ENCODE data around the gene VAC14. TPM values are rescaled to one million over a fixed set of nuclear protein-coding genes. Genes with fewer than 3 reads are reported as not detected.

VAC14 gene
- total and polyA plus RNA-seq, 2 of the 8 experiments (the other 6 are each of a cell fraction or from before 2014, with no cell fraction given), result 56.0 to 108 TPM

DNA sequence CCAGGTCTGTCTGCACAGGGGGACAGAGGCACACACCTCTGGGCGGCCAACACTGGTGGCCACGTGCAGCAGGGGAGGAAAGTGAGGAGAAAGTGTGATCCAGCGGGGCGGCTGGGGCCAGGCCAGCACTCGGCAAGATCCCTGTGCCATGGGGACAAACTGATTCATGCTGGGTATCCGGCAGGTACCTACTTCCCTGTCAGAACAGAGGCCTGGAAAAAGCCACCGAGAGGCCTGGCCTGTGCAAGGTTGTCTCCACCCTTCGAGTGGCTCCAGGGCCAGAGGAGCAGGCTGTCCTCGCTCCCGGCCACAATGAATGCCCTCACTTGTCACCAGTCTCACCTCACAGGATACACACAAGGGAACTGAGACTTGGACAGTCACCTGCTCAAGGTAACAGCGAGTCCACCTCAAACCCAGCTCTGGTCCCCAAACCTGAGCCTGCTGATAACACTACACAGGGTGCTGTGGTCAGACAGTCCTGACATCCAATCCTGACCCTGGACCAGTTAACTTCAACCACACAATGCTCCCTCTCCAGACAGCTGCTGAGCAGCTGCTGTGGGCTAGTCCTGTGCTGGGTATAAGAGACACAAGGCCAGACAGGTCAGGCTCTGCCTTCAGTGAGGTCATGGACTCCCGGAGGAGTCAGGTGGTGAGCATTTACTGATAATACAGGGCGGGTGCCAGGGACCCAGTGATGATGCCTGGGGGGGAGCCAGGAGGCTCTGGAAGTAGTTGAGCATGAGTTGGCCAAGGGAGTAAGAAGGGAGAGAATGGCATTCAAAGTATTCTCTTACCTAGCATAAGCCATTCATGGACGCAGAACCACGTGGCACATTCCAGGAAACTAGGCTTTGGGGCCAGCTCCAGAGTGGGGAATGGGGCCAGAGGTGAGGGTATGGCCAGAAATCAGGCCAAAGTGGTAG is 53.0 kb downstream of the VAC14 start:
- Histone ChIP-seq H3K36me3 (ENCODE audit: control insufficient read depth in 2 of 4, insufficient read depth in 4 of 4, low read length in 3 of 4) (peaks cover 3 to 14% (median 8%) of the 10 kb centered on the region in 4 experiments; a peak in 4 of 8 replicates), H2BK12ac (ENCODE audit: low read depth, low read length) (no peak overlapping the region), H3K18ac (ENCODE audit: extremely low read depth, low read length) (no peak overlapping the region), H3K56ac (replicated peaks; ENCODE audit: insufficient read length, low read depth, low read length) (no peak overlapping the region), H3K4me2 (ENCODE audit: insufficient read depth in 1 of 2, low read depth in 2 of 2, low read length in 2 of 2) (no peak overlapping the region), H2BK20ac (ENCODE audit: low read length) (no peak overlapping the region), H3K27me3 (replicated peaks in 1 of 4; ENCODE audit: control insufficient read depth in 3 of 4, extremely low read depth in 1 of 4, insufficient read depth in 3 of 4, low read length in 3 of 4) (no peaks in the 10 kb centered on the region), H2BK15ac (ENCODE audit: low read length) (no peak overlapping the region), H2AFZ (ENCODE audit: low read length) (no peak overlapping the region), H3K9me3 (ENCODE audit: insufficient read depth in 2 of 2, low read depth in 1 of 2, low read length in 1 of 2) (peaks cover 0 to 6% of the 10 kb centered on the region in 2 experiments; a peak in 1 of 4 replicates), H2BK5ac (ENCODE audit: low read depth, low read length) (no peak overlapping the region; the same call in 1 of the 2 replicates), H3K4ac (replicated peaks; ENCODE audit: insufficient read length, low read depth, low read length) (no peak overlapping the region), H3K23me2 (ENCODE audit: low read depth, low read length) (no peaks in the 10 kb centered on the region), H3K79me2 (ENCODE audit: control insufficient read depth in 1 of 2, insufficient read depth in 2 of 2, low read length in 2 of 2) (no peaks in the 10 kb centered on the region), H2BK120ac (replicated peaks; ENCODE audit: low read depth, low read length) (no peak overlapping the region), H4K20me1 (replicated peaks in 1 of 2; ENCODE audit: control insufficient read depth in 1 of 2, insufficient read depth in 2 of 2, low read length in 2 of 2) (peaks cover 0 to 3% of the 10 kb centered on the region in 2 experiments), H3K27ac (ENCODE audit: low read depth, low read length) (peak overlapping the region; percentile 42; the same call in 1 of the 2 replicates), H4K5ac (ENCODE audit: insufficient read length, low read depth, low read length) (no peak overlapping the region), H3K4me1 (replicated peaks in 1 of 4; ENCODE audit: control insufficient read depth in 3 of 4, insufficient read depth in 4 of 4, low read length in 3 of 4) (peaks cover 0 to 10% (median 6%) of the 10 kb centered on the region in 4 experiments; a peak in 5 of 7 replicates), H3K4me3 (ENCODE audit: extremely low read depth in 1 of 4, insufficient read depth in 2 of 4, low read depth in 3 of 4, low read length in 4 of 4) (no peak overlapping the region), H3K23ac (ENCODE audit: insufficient read length) (no peak overlapping the region), H4K8ac (ENCODE audit: extremely low read depth, insufficient read depth, low read length) (no peak overlapping the region; the same call in 1 of the 2 replicates), H4K91ac (replicated peaks; ENCODE audit: insufficient read length, low read length) (no peak overlapping the region), H3K14ac (ENCODE audit: insufficient read length) (no peak overlapping the region), H3K79me1 (ENCODE audit: low read depth, low read length) (no peaks in the 10 kb centered on the region), H3K9ac (replicated peaks in 1 of 4; ENCODE audit: extremely low read depth in 1 of 4, low read depth in 3 of 4, low read length in 3 of 4) (no peak overlapping the region), H2AK5ac (ENCODE audit: low read depth, low read length) (no peak overlapping the region)
- WGBS, 2 experiments (ENCODE audit: extremely low coverage in 1 of 2, insufficient coverage in 1 of 2, insufficient read length in 1 of 2, insufficient replicate concordance in 2 of 2, low coverage in 1 of 2, low lambda C conversion rate in 2 of 2, missing lambda C conversion rate in 1 of 2), result 86% methylated on average over 15 of the region's 15 CpGs; no CpG with 5 or more reads in 1 of the 2 experiments
- ChIA-PET POLR2A (ENCODE audit: partially characterized antibody) (interaction anchor here (0.6 to 1.2 kb wide), 4 partner anchors 14 to 52 kb away, joined by 3 to 4 read pairs (median 3); no protein-coding TSS in a partner anchor), CTCF (ENCODE audit: partially characterized antibody) (interaction anchor here (0.8 to 7.0 kb wide), 7 partner anchors 8 to 68 kb away, joined by 3 to 57 read pairs (median 4); no protein-coding TSS in a partner anchor)
- DNase-seq (ENCODE audit: low read depth in 1 of 2, low spot score in 2 of 2) (no peak), FAIRE-seq (no peak)
- TF ChIP-seq RAD21 (IDR thresholded peaks at IDR 0.05 in 1 of 2, conservative IDR thresholded peaks at IDR 0.05 in 1 of 2; ENCODE audit: low read depth in 2 of 2, low read length in 2 of 2) (no peak), RXRA (IDR thresholded peaks at IDR 0.05; ENCODE audit: insufficient read depth, low read depth, low read length) (no peak), SRF (IDR thresholded peaks at IDR 0.05; ENCODE audit: low read depth, low read length) (no peak), POU5F1 (IDR thresholded peaks at IDR 0.05; ENCODE audit: low read depth, low read length) (no peak), MAFK (IDR thresholded peaks at IDR 0.05; ENCODE audit: low read depth, low read length) (no peak), KDM1A (IDR thresholded peaks at IDR 0.05; ENCODE audit: borderline replicate concordance, low read length) (no peak), SIX5 (IDR thresholded peaks at IDR 0.05; ENCODE audit: low read depth, low read length) (no peak), CBX8 (IDR thresholded peaks at IDR 0.05; ENCODE audit: borderline replicate concordance, low read depth, low read length) (no peak)
- TF ChIP-seq, protein P1, sequence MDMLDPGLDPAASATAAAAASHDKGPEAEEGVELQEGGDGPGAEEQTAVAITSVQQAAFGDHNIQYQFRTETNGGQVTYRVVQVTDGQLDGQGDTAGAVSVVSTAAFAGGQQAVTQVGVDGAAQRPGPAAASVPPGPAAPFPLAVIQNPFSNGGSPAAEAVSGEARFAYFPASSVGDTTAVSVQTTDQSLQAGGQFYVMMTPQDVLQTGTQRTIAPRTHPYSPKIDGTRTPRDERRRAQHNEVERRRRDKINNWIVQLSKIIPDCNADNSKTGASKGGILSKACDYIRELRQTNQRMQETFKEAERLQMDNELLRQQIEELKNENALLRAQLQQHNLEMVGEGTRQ (IDR thresholded peaks at IDR 0.05; ENCODE audit: low read length), result no peak
